NCI-H345 treated with DMSO at 0.1 percent for 48 hours (cell line): Measurements from ENCODE around the gene ARTN.

Experiments used
- DNase-seq: peaks from one replicate; lab custom pipeline; 2025; ENCODE audit not compliant: unreplicated experiment; lab: John Stamatoyannopoulos, UW

Gene ARTN

GRCh38 chr1:43947061-43947873, 13.7 kb downstream of the ARTN start:
- DNase-seq, result no peak

GRCh38 chr1:43947874-43948437, 14.4 kb downstream of the ARTN start:
- no peak for DNase-seq

- DNase-seq, result no peak
Measured at GRCh38 chr1:43949678-43950077, 16.1 kb downstream of the ARTN start.

GRCh38 chr1:43951021-43951985, 17.7 kb downstream of the ARTN start:
- DNase-seq, result no peak

GRCh38 chr1:43952731-43953346, 19.2 kb downstream of the ARTN start:
- no peak for DNase-seq

- no peak for DNase-seq
Measured at GRCh38 chr1:43953361-43953760, 19.8 kb downstream of the ARTN start.

GRCh38 chr1:43954036-43954435, 20.4 kb downstream of the ARTN start:
- DNase-seq, result no peak

- DNase-seq, result no peak
Measured at GRCh38 chr1:43956234-43956633, 22.6 kb downstream of the ARTN start.

- no peak for DNase-seq
Measured at GRCh38 chr1:43957407-43958040, 23.9 kb downstream of the ARTN start.

- DNase-seq, result no peak
Measured at GRCh38 chr1:43958351-43959255, 25.0 kb downstream of the ARTN start.

GRCh38 chr1:43960798-43961197, 27.2 kb downstream of the ARTN start:
- DNase-seq, result no peak

- DNase-seq, result no peak
Measured at GRCh38 chr1:43961692-43962091, 28.1 kb downstream of the ARTN start.

GRCh38 chr1:43962324-43962723, 28.7 kb downstream of the ARTN start:
- DNase-seq, result no peak

- DNase-seq, result no peak
Measured at GRCh38 chr1:43963006-43963405, 29.4 kb downstream of the ARTN start.

GRCh38 chr1:43963890-43964289, 30.3 kb downstream of the ARTN start:
- DNase-seq, result no peak

- no peak for DNase-seq
Measured at GRCh38 chr1:43965316-43965715, 31.7 kb downstream of the ARTN start.

- no peak for DNase-seq
Measured at GRCh38 chr1:43968348-43968948, 34.8 kb downstream of the ARTN start.

- no peak for DNase-seq
Measured at GRCh38 chr1:43969416-43969745, 35.8 kb downstream of the ARTN start.

GRCh38 chr1:43969746-43970466, 36.3 kb downstream of the ARTN start, which contains the start of gene DPH2:
Gene DPH2 (plus strand): TSS chr1:43970010. CDS start chr1:43970176, 166 bp downstream.
- peak; percentile 93 for DNase-seq
